ENCODE data around the gene ZNF398.
A peak's percentile ranks its signal among the peaks of the same experiment; 100 is the strongest.
"Not testable (repeated sequence)": the region's sequence is repeated elsewhere in the genome, so short reads cannot be mapped to it uniquely, and the experiment has no call there.

Gene ZNF398

DNA sequence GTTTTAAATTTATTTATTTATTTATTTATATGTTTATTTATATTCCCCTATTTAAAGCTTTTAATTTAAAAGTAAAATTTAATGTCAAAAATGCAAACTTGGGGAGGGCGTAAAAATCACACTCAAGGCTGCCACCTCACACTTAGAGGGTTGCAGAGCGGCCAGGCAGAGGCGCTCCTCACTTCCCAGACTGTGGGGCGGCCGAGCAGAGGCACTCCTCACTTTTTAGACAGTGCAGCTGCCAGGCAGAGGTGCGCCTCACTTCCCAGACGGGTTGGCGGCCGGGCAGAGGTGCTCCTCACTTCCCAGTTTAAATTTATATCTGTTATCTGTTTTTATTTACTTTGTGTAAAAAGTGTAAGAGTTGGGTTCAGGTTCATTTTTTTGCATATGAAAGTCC is 11.1 kb upstream of the ZNF398 start:
- Mint-ChIP-seq H3K27ac (no peak overlapping the region), H3K4me1 (no peaks in the 10 kb centered on the region), H3K36me3 (peaks cover 19 to 25% of the 10 kb centered on the region in 2 donors), H3K4me3 (no peak overlapping the region), H3K27me3 (no peaks in the 10 kb centered on the region), H3K9me3 (no peaks in the 10 kb centered on the region)
- no peak for DNase-seq
- no peak for ATAC-seq (replicated peaks)

DNA sequence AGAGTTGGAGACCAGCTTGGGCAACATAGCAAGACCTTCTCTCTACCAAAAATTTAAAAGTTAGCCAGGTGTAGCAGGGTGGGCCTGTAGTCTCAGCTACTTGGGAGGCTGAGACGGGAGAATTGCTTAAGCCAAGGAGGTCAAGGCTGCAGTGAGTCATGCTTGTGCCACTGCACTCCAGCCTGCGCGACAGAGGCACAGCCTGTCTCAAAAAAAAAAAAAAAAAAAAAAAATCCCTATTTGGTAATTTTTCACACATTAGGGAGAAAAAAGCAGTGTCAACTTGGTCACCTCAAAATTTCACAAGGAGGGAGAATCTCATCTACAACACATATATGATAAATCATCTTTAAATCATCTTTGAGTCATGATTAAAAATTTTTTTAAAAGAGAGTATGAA is 6.4 kb upstream of the ZNF398 start:
- peaks cover 5 to 9% of the 10 kb centered on the region in 2 donors for H3K4me1 Mint-ChIP-seq
- peaks cover 6 to 14% of the 10 kb centered on the region in 2 donors for H3K36me3 Mint-ChIP-seq
- no peak overlapping the region for H3K27ac Mint-ChIP-seq
- H3K27me3 Mint-ChIP-seq: no peaks in the 10 kb centered on the region
- DNase-seq (no peak), ATAC-seq (replicated peaks) (no peak)
- no peaks in the 10 kb centered on the region for H3K9me3 Mint-ChIP-seq
- no peak overlapping the region for H3K4me3 Mint-ChIP-seq

DNA sequence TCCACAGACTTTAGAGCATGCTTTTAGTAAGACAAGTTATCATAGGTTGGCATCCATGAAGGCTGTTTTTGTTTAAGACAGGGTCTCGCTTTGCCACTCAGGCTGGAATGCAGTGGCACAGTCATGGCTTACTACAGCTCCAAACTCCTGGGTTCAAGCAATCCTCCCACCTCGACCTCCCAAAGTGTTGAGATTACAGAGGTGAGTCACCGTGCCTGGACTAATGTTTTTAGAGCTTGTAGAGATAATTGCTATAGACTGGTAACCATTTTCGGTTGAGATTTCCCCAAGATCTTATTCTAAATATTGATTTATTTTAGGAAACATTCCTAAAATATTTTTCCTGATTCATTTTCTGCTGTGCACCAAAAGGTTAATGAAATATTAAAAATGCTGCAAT is 5.4 kb upstream of the ZNF398 start:
- peaks cover 6 to 15% of the 10 kb centered on the region in 2 donors for H3K36me3 Mint-ChIP-seq

DNA sequence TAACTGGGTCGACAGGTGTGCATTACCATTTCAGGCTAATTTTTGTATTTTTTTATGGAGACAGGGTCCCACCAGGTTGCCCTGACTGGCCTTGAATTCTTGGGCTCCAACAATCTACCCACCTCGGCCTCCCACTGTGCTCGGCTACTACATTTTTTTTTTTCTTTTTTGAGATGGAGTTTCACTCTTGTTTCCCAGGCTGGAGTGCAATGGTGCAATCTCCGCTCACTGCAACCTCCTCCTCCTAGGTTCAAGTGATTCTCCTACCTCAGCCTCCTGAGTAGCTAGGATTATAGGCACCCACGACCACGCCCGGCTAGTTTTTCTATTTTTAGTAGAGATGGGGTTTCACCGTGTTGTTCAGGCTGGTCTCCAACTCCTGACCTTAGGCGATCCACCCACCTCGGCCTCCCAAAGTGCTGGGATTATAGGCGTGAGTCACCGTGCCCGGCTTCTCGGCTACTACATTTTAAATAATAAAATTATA is 2.8 kb upstream of the ZNF398 start:
- not testable (repeated sequence) for DNase-seq; H3K36me3 Mint-ChIP-seq; H3K4me3 Mint-ChIP-seq; ATAC-seq (replicated peaks); H3K27ac Mint-ChIP-seq; H3K9me3 Mint-ChIP-seq; H3K27me3 Mint-ChIP-seq
- peaks cover 11 to 30% of the 10 kb centered on the region in 2 donors for H3K4me1 Mint-ChIP-seq

More for the DNA sequence above, 5.4 kb upstream of the ZNF398 start:
- no peaks in the 10 kb centered on the region for H3K27me3 Mint-ChIP-seq
- no peak for ATAC-seq (replicated peaks)
- H3K9me3 Mint-ChIP-seq: no peaks in the 10 kb centered on the region
- no peak overlapping the region for H3K4me3 Mint-ChIP-seq
- no peak overlapping the region for H3K27ac Mint-ChIP-seq
- peaks cover 8 to 15% of the 10 kb centered on the region in 2 donors for H3K4me1 Mint-ChIP-seq
- no peak for DNase-seq

DNA sequence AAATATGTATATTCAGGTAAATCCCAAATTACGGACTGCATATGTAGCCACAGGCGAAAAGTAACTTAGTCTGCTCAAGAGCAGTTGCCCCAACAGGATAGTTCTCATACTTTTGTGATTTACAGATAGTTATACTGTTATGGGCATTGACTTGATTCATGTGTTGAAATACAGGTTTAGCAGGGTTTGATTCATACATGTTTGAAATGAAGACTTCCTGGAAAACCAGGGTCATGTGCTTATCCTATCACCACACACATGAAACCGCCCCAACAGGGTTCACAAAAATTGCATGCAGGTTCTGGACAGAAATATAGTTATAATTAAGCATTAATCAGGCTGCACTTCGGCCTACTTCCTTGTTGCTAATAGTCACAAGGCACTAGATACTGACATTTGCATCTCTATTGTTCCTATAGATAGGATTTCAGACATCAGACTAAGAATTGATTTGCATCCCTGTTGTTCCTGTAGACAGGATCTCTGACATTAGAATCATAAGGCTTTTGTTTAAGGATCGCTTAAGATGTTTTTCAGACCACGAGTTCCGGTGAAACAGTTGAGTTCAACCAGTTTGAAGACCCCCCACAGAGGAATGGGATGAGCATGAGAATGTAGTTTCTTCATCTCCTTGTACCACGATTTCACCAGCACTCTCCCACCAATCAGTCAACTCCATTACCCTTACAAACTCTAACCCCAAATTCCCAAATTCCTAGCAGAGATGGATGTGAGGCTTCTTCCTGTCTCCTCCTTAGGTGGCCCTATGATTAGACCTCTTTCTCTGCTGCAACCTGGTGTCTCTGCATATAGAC is 2.0 kb upstream of the ZNF398 start:
- Mint-ChIP-seq H3K9me3 (no peaks in the 10 kb centered on the region), H3K4me1 (peaks cover 14 to 30% of the 10 kb centered on the region in 2 donors), H3K27me3 (no peaks in the 10 kb centered on the region), H3K36me3 (peaks cover 2 to 13% of the 10 kb centered on the region in 2 donors), H3K4me3 (peak overlapping the region; percentile 90), H3K27ac (peak overlapping the region; percentile 90)
- DNase-seq (no peak), ATAC-seq (replicated peaks) (no peak)

DNA sequence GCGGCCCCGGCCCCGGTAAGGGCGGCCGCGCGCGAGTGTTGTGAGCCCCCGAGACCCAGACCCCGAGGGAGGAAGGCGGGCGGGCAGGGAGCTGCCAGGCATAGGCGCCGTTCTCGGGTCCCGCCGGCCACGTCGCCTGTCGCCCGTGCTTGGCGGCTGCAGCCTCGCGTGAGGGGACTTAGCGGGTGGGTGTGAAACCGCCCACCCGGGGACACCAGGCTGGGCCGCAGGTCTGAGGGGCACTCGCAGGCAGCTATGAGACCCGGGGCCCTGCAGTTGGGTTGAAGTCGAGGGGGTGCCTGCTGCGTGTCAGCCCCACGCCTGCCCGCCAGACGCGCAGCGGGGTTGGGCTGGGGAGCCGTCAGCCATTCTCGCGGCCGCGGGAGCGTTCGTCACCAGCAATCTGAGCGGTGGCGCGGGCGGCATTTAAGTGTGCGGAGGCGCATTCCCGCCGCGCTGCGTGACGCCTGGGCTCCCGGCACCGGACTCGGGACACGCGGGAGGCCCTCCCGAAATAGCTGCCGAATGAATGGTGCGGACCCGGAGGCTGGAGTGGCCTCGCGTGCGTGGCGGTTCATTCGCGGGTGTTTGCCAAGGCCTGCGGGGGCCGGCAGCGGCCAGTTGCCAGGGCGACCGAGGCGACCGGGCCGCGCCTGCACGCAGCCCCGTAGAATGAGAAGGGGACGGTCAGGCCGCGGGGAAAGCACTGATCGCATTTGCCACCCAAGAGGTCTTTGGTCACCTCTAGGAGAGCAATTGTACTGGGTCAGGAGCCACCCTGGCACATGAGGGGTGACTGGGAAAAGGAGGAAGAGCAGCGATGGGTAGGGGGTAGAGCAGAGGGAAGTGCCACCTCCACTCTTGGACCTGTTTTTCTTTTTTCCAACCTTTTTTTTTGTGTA is 750 bp downstream of the ZNF398 start:
- Mint-ChIP-seq H3K9me3 (no peaks in the 10 kb centered on the region), H3K27me3 (no peaks in the 10 kb centered on the region), H3K4me3 (peak overlapping the region; percentile 90), H3K27ac (peak overlapping the region; percentile 74), H3K36me3 (peaks cover 0 to 17% of the 10 kb centered on the region in 2 donors), H3K4me1 (peaks cover 14 to 37% of the 10 kb centered on the region in 2 donors)
- peak; percentile 56 for DNase-seq
- ATAC-seq (replicated peaks): peak; percentile 33 to 43

DNA sequence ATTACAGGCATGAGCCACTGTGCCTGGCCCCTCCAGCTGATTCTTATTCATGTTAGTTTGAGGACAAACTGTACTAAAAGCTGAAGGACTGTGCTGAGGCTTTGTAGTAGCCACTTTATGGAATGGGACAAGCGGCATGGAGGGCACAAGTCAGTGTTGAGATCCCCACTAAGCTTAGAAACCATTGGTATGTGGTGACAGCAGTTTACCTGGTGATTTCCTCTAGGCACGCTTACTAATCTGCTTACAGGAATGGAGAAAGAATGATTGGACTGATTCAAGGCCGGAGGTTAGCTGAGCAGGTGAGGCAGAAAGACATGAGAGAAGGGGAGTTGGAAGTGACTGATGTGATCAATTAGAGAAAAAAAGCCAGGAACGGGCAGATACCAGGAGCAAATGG is 3.7 kb downstream of the ZNF398 start:
- ATAC-seq (replicated peaks) (no peak), DNase-seq (no peak)
- Mint-ChIP-seq H3K4me1 (peaks cover 12 to 32% of the 10 kb centered on the region in 2 donors), H3K36me3 (peaks cover 13 to 35% of the 10 kb centered on the region in 2 donors), H3K27ac (no peak overlapping the region), H3K9me3 (no peaks in the 10 kb centered on the region), H3K4me3 (no peak overlapping the region), H3K27me3 (no peaks in the 10 kb centered on the region)

DNA sequence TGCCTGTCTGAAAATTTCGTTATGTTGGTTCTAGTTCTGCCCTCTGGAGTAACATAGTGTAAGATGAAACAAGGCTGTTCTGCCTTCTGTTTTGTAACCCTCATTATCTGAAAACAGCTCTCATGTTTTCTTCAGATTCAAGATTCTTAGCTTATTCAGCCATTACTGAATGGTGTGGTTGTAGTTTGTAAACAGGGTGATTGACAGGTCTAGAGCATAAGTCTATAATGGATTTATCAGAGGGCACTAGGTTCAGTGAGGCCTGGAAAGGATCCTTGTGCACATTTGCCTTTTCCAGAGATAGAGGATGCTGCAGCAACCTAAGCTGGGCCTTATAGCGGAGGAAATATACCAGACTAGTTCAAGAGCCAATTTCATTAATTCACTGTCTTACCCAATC is 6.1 kb downstream of the ZNF398 start:
- Mint-ChIP-seq H3K27me3 (no peaks in the 10 kb centered on the region), H3K36me3 (peaks cover 24 to 48% of the 10 kb centered on the region in 2 donors), H3K9me3 (no peaks in the 10 kb centered on the region), H3K27ac (no peak overlapping the region), H3K4me3 (no peak overlapping the region), H3K4me1 (peaks cover 12 to 27% of the 10 kb centered on the region in 2 donors)
- DNase-seq (no peak), ATAC-seq (replicated peaks) (no peak)

DNA sequence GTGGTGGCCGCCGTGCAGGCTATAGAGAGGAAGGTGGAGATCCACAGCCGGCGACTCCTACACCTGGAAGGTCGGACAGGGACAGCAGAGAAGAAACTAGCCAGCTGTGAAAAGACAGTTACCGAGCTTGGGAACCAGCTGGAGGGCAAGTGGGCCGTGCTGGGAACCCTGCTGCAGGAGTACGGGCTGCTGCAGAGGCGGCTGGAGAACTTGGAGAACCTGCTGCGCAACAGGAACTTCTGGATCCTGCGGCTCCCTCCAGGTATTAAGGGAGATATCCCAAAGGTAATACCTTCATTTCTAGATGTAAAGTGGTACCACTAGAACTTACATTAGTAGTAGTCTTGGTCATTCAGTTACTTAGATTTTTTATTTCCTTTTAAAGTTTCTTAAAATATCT is 6.8 kb downstream of the ZNF398 start:
- H3K4me3 Mint-ChIP-seq: no peak overlapping the region
- no peaks in the 10 kb centered on the region for H3K9me3 Mint-ChIP-seq
- H3K27ac Mint-ChIP-seq: no peak overlapping the region
- ATAC-seq (replicated peaks) (no peak), DNase-seq (no peak)
- H3K36me3 Mint-ChIP-seq: peaks cover 24 to 48% of the 10 kb centered on the region in 2 donors
- peaks cover 12 to 22% of the 10 kb centered on the region in 2 donors for H3K4me1 Mint-ChIP-seq
- no peaks in the 10 kb centered on the region for H3K27me3 Mint-ChIP-seq

DNA sequence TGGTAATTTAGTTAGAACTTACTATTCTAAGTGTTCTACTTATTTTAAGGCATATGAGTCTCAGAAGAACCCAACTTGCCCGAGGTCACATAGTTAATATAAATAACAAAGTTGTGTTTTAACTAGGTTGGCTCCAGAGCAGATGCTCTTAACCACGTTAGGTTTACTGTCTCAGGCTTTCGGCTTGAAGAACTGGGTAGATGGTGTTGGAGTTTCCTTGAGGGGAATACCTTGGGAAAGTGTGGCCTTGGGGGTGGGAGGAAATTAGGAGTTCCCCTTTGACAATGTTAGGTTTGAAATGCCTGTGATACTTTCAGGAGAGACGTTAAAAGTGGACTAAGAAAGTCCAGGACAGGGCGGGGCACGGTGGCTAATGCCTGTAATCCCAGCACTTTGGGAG is 9.6 kb downstream of the ZNF398 start:
- peak overlapping the region; percentile 20 for H3K27ac Mint-ChIP-seq
- no peaks in the 10 kb centered on the region for H3K9me3 Mint-ChIP-seq
- H3K4me1 Mint-ChIP-seq: peaks cover 12 to 33% of the 10 kb centered on the region in 2 donors
- ATAC-seq (replicated peaks) (peak in 1 of 2 donors; percentile 42), DNase-seq (no peak)
- no peaks in the 10 kb centered on the region for H3K27me3 Mint-ChIP-seq
- H3K36me3 Mint-ChIP-seq: peaks cover 40 to 61% of the 10 kb centered on the region in 2 donors
- H3K4me3 Mint-ChIP-seq: no peak overlapping the region

DNA sequence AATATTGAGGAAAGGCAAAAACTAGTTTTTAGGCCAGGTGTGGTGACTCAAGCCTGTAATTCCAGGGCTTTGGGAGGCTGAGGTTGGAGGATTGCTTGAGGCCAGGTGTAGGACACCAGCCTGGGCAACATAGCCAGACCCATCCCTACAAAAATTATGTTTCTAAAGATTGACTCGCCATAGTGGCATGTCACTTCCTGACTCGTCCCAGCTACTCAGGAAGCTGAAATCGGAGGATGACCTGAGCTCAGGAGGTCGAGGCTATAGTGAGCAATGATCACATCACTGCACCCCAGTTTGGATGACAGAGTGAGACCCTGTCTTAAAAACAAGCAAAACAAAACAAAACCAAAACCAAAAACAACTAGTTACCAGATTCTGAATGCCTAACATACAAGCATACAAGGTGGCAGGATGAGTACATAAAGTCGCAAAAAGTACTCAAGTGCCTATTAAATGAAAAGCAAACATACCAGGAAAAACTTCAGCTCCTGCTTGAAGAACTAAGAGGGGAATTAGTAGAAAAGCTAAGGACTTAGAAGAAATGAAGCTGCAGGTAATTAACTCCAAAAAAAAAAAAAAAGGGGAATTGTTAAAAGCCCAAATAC is 14.1 kb downstream of the ZNF398 start:
- Mint-ChIP-seq H3K4me1 (peaks cover 9 to 28% of the 10 kb centered on the region in 2 donors), H3K4me3 (no peak overlapping the region), H3K27ac (peak overlapping the region; percentile 75), H3K27me3 (no peaks in the 10 kb centered on the region), H3K36me3 (peaks cover 38 to 45% of the 10 kb centered on the region in 2 donors), H3K9me3 (no peaks in the 10 kb centered on the region)
- ATAC-seq (replicated peaks): no peak
- no peak for DNase-seq

DNA sequence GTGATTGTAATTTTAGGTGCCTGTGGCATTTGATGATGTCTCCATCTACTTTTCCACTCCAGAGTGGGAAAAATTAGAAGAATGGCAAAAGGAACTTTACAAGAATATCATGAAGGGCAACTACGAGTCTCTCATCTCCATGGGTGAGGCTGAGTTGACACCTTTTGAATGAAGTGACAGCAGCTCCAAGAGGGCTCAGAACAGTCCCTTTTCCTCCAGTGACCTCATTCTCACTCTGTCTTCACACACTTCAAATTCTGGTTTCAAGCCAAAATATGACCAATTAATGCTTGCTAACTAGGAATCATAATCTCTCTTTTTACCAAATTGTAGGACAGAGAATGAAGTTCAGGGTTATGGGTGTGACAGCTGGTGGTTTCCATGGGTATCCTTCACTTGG is 18.9 kb downstream of the ZNF398 start:
- H3K9me3 Mint-ChIP-seq: no peaks in the 10 kb centered on the region
- no peak for DNase-seq
- no peak overlapping the region for H3K4me3 Mint-ChIP-seq
- H3K4me1 Mint-ChIP-seq: peaks cover 0 to 2% of the 10 kb centered on the region in 2 donors
- no peak overlapping the region for H3K27ac Mint-ChIP-seq
- H3K36me3 Mint-ChIP-seq: peaks cover 27 to 28% of the 10 kb centered on the region in 2 donors
- no peaks in the 10 kb centered on the region for H3K27me3 Mint-ChIP-seq
- ATAC-seq (replicated peaks): no peak

DNA sequence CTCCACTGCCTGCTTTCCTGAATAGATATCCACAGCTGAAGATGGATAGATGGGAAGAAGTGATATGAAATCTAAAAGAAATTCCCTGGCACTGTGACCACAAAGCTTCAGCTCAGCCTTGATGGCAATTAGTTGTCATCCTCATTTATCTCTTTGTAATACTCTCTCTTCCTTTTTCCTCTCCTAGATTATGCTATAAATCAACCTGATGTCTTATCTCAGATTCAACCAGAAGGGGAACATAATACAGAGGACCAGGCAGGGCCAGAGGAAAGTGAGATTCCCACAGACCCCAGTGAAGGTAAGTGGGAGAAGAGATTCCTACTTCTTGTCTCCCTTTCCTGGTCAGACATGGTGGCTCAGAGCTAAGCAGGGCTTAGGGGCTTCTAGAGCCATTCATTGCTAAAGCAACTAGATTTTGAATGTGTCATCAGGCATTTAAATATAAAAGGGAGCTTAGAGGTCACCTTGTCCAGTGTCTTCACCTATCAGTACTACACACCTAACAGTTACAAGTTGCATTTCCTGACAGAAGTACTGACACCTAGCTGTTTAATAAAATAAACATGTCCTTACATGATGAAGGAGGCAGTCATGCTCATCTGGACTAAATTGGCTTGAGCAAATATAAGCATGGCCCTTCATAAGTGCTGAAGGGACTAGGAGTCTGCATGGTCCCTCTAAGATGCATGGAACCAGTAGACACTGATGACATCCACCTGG is 19.5 kb downstream of the ZNF398 start:
- Mint-ChIP-seq H3K4me1 (no peaks in the 10 kb centered on the region), H3K9me3 (no peaks in the 10 kb centered on the region), H3K4me3 (no peak overlapping the region), H3K27ac (no peak overlapping the region), H3K27me3 (no peaks in the 10 kb centered on the region), H3K36me3 (peaks cover 22 to 23% of the 10 kb centered on the region in 2 donors)
- ATAC-seq (replicated peaks) (no peak), DNase-seq (no peak)
